CD4-positive, alpha-beta T cell (primary cell): ENCODE data around the gene DDX24. TPM values are rescaled to one million over a fixed set of nuclear protein-coding genes. Genes with fewer than 3 reads are reported as not detected.

Experiments used
- ATAC-seq: fragments of 200-7000 bp; cut with Tn5 transposase; one replicate; pipeline ENCODE4 v1.10.0; 2022; ENCODE audit warnings: mild to moderate bottlenecking; ENCODE audit not compliant: poor library complexity
- CTCF ChIA-PET: fragments of 350-600 bp; sonication (Branson Sonifier 250); formaldehyde crosslinking; loops from one replicate; lab custom pipeline; 2021; ENCODE audit warnings: antibody characterized with exemption, inconsistent platforms; lab: Charles Lee
- POLR2A ChIA-PET: fragments of 350-600 bp; sonication (Branson Sonifier 250); formaldehyde crosslinking; loops from one replicate; lab custom pipeline; 2021; ENCODE audit warnings: antibody characterized with exemption, inconsistent platforms; lab: Charles Lee
- DNase-seq, 14 experiments: peaks; one replicate each; pipeline ENCODE4 v3.0.0-alpha.2; 2013 to 2020; ENCODE audit warnings: mixed read lengths in 2 of 14
- H3K27ac ChIP-seq, 2 donors: one replicate each; pipeline versions ENCODE4 v1.5.1 to v1.7.0; 2013; ENCODE audit warnings: low read length in 2 of 2, low read depth in 1 of 2, mild to moderate bottlenecking in 1 of 2
- H3K27me3 ChIP-seq, 2 experiments: 1 replicate in 1 of 2; 2 replicates in 1 of 2; pipeline versions ENCODE4 v1.6.1 to v1.7.0; 2013; ENCODE audit warnings: low read length in 2 of 2, control low read depth in 1 of 2, mild to moderate bottlenecking in 1 of 2, moderate library complexity in 1 of 2; ENCODE audit not compliant: insufficient read depth in 2 of 2, control insufficient read depth in 1 of 2
- H3K36me3 ChIP-seq: one replicate; pipeline ENCODE4 v1.6.1; 2013; ENCODE audit warnings: low read length, control low read depth; ENCODE audit not compliant: insufficient read depth
- H3K4me1 ChIP-seq: one replicate; pipeline ENCODE4 v1.6.1; 2013; ENCODE audit warnings: low read length, control low read depth; ENCODE audit not compliant: insufficient read depth
- H3K4me3 ChIP-seq: one replicate; pipeline ENCODE4 v1.5.1; 2013; ENCODE audit warnings: mild to moderate bottlenecking, low read length, moderate library complexity
- H3K9me3 ChIP-seq, 2 experiments: 1 replicate in 1 of 2; 2 replicates in 1 of 2; pipeline versions ENCODE4 v1.6.1 to v1.7.0; 2013; ENCODE audit warnings: low read length in 2 of 2, mild to moderate bottlenecking in 2 of 2, control low read depth in 1 of 2, moderate library complexity in 1 of 2; ENCODE audit not compliant: control insufficient read depth in 1 of 2, insufficient read depth in 1 of 2
- H3K27ac Mint-ChIP-seq: one replicate; pipeline ENCODE4 v1.8.0; 2020; ENCODE audit warnings: mixed read lengths
- H3K27me3 Mint-ChIP-seq: one replicate; pipeline ENCODE4 v1.8.0; 2021; ENCODE audit warnings: mixed read lengths
- H3K36me3 Mint-ChIP-seq: one replicate; pipeline ENCODE4 v1.8.0; 2021; ENCODE audit warnings: low read depth, mixed read lengths
- H3K4me1 Mint-ChIP-seq: one replicate; pipeline ENCODE4 v1.8.0; 2021; ENCODE audit warnings: low read depth, mixed read lengths
- H3K4me3 Mint-ChIP-seq: one replicate; pipeline ENCODE4 v1.8.0; 2020; ENCODE audit warnings: mild to moderate bottlenecking, mixed read lengths
- H3K9me3 Mint-ChIP-seq: one replicate; pipeline ENCODE4 v1.8.0; 2020; ENCODE audit warnings: mixed read lengths
- CTCF ChIP-seq: fragments of 200-600 bp; IDR thresholded peaks from one replicate; pipeline ENCODE4 v1.8.0; 2022; ENCODE audit warnings: antibody characterized with exemption, mild to moderate bottlenecking
- intact Hi-C, 2 experiments: fragments of 100-400 bp; cut with DNase I in 1 of 2; cut with micrococcal nuclease in 1 of 2; formaldehyde crosslinking; loops; one replicate each; pipeline versions ENCODE4 v1.15.1 to v1.9.0; 2023 to 2025; cut with DNase I, micrococcal nuclease
- total RNA-seq, 174 experiments: library from RNA in 2 of 174; stranded (reverse) in 2 of 174; gene quantifications; one replicate each; pipeline ENCODE4 v1.2.3 and lab custom pipeline; 2021 to 2026

The DDX24 gene
- total RNA-seq, 2 experiments from 2014 or later = 678 to 711 TPM

GRCh38 chr14:94040247-94040646 is 40.8 kb downstream of the DDX24 start:
- ChIA-PET CTCF (interaction anchor here (1.1 kb wide), 1 partner anchor 96 kb away, joined by 3 read pairs; no protein-coding TSS in a partner anchor), POLR2A (no interaction called here)
- no peaks in the 10 kb centered on the region for H3K27me3 ChIP-seq
- H3K36me3 ChIP-seq = peaks cover 9% of the 10 kb centered on the region
- peaks cover 20% of the 10 kb centered on the region for H3K36me3 Mint-ChIP-seq
- ATAC-seq (no peak), DNase-seq (no peak)
- no peak overlapping the region for H3K4me3 ChIP-seq
- no peak overlapping the region for H3K27ac ChIP-seq
- TF ChIP-seq CTCF = no peak
- no peaks in the 10 kb centered on the region for H3K9me3 Mint-ChIP-seq
- intact Hi-C loops = no loop called here
- H3K4me1 ChIP-seq = peaks cover 4% of the 10 kb centered on the region
- H3K27ac Mint-ChIP-seq = no peak overlapping the region
- peaks cover 4% of the 10 kb centered on the region for H3K4me1 Mint-ChIP-seq
- no peaks in the 10 kb centered on the region for H3K27me3 Mint-ChIP-seq
- H3K9me3 ChIP-seq = no peaks in the 10 kb centered on the region
- no peak overlapping the region for H3K4me3 Mint-ChIP-seq

- H3K9me3 ChIP-seq = no peaks in the 10 kb centered on the region
- TF ChIP-seq CTCF = no peak
- H3K4me3 ChIP-seq = no peak overlapping the region
- H3K4me3 Mint-ChIP-seq = no peak overlapping the region
- ATAC-seq (no peak), DNase-seq (no peak)
- H3K27me3 Mint-ChIP-seq = no peaks in the 10 kb centered on the region
- peaks cover 4% of the 10 kb centered on the region for H3K4me1 ChIP-seq
- H3K36me3 Mint-ChIP-seq = peaks cover 9% of the 10 kb centered on the region
- no peak overlapping the region for H3K27ac ChIP-seq
- no peaks in the 10 kb centered on the region for H3K9me3 Mint-ChIP-seq
- ChIA-PET POLR2A (no interaction called here), CTCF (interaction anchor here (1.1 kb wide), 1 partner anchor 97 kb away, joined by 3 read pairs; no protein-coding TSS in a partner anchor)
- H3K36me3 ChIP-seq = peaks cover under 1% of the 10 kb centered on the region
- intact Hi-C loops = loop anchor here in 1 of 2 experiments (5.0 kb wide), 1 partner anchor 448 kb away; no protein-coding TSS in a partner anchor
- H3K27ac Mint-ChIP-seq = no peak overlapping the region
- H3K4me1 Mint-ChIP-seq = peaks cover 4% of the 10 kb centered on the region
- no peaks in the 10 kb centered on the region for H3K27me3 ChIP-seq
Observed at GRCh38 chr14:94038921-94039629, 41.9 kb downstream of the DDX24 start.

- Mint-ChIP-seq H3K36me3 (peaks cover 3% of the 10 kb centered on the region), H3K27ac (no peak overlapping the region)
- POLR2A ChIA-PET = no interaction called here
Observed at GRCh38 chr14:94038510-94038909, 42.5 kb downstream of the DDX24 start.

More at GRCh38 chr14:94038510-94038909, 42.5 kb downstream of the DDX24 start:
- Mint-ChIP-seq H3K4me1 (peaks cover 4% of the 10 kb centered on the region), H3K4me3 (no peak overlapping the region), H3K9me3 (no peaks in the 10 kb centered on the region), H3K27me3 (no peaks in the 10 kb centered on the region)
- H3K9me3 ChIP-seq = no peaks in the 10 kb centered on the region
- CTCF ChIA-PET = interaction anchor here (1.0 kb wide), 1 partner anchor 98 kb away, joined by 3 read pairs; no protein-coding TSS in a partner anchor
- no peak for ATAC-seq
- intact Hi-C loops = loop anchor here in 1 of 2 experiments (5.0 kb wide), 1 partner anchor 449 kb away; no protein-coding TSS in a partner anchor
- H3K4me3 ChIP-seq = no peak overlapping the region
- TF ChIP-seq CTCF = no peak
- peaks cover 4% of the 10 kb centered on the region for H3K4me1 ChIP-seq
- no peak overlapping the region for H3K27ac ChIP-seq
- no peaks in the 10 kb centered on the region for H3K36me3 ChIP-seq
- H3K27me3 ChIP-seq = no peaks in the 10 kb centered on the region
- DNase-seq = no peak
